CD14-positive monocyte (primary cell): ENCODE results near the gene TYMP. TPM values are rescaled to one million over a fixed set of nuclear protein-coding genes. Genes with fewer than 3 reads are reported as not detected.

Source experiments
- DNase-seq, 3 donors: peaks; one replicate each; pipeline ENCODE4 v3.0.0-alpha.2; 2011 to 2022
- H2AFZ ChIP-seq: 2 replicates; pipeline ENCODE4 v1.6.0; 2012; ENCODE audit warnings: mild to moderate bottlenecking, low read depth, low read length, inconsistent platforms; ENCODE audit not compliant: insufficient read depth, poor library complexity, severe bottlenecking
- H3K27ac ChIP-seq, 2 donors: 1 replicate in 1 of 2; 2 replicates in 1 of 2; pipeline ENCODE4 v1.5.1; 2012 to 2013; ENCODE audit warnings: low read length in 2 of 2, control low read depth in 1 of 2, inconsistent platforms in 1 of 2, low read depth in 1 of 2, mild to moderate bottlenecking in 1 of 2
- H3K27me3 ChIP-seq, 2 donors: one replicate each; pipeline versions ENCODE4 v1.6.0 to v1.6.1; 2011 to 2013; ENCODE audit warnings: low read length in 2 of 2; ENCODE audit not compliant: control insufficient read depth in 2 of 2, insufficient read depth in 2 of 2
- H3K36me3 ChIP-seq, 2 donors: replicated peaks in 1 of 2; 1 replicate in 1 of 2; 2 replicates in 1 of 2; pipeline versions ENCODE4 v1.5.1 to v1.6.1; 2012 to 2013; ENCODE audit warnings: low read length in 2 of 2, control low read depth in 1 of 2, inconsistent platforms in 1 of 2, mild to moderate bottlenecking in 1 of 2; ENCODE audit not compliant: insufficient read depth in 2 of 2, control insufficient read depth in 1 of 2
- H3K4me1 ChIP-seq, 2 donors: 1 replicate in 1 of 2; 2 replicates in 1 of 2; pipeline versions ENCODE4 v1.5.1 to v1.6.1; 2012 to 2013; ENCODE audit warnings: low read length in 2 of 2, control low read depth in 1 of 2, inconsistent platforms in 1 of 2, mild to moderate bottlenecking in 1 of 2, moderate library complexity in 1 of 2; ENCODE audit not compliant: insufficient read depth in 2 of 2, control insufficient read depth in 1 of 2
- H3K4me2 ChIP-seq: replicated peaks from 2 replicates; pipeline ENCODE3; 2012; ENCODE audit warnings: low read length, moderate library complexity, mild to moderate bottlenecking; ENCODE audit not compliant: poor library complexity, severe bottlenecking; ENCODE audit errors: extremely low read depth
- H3K4me3 ChIP-seq, 3 experiments: fragments of 200-600 bp in 1 of 3; sonication (generic) in 1 of 3; replicated peaks in 1 of 3; 1 replicate in 2 of 3; 2 replicates in 1 of 3; pipeline ENCODE4 v1.5.1; 2011 to 2013; ENCODE audit warnings: low read length in 3 of 3, mild to moderate bottlenecking in 3 of 3, control low read depth in 2 of 3, low read depth in 2 of 3, inconsistent platforms in 1 of 3, moderate library complexity in 1 of 3
- H3K79me2 ChIP-seq: 2 replicates; pipeline ENCODE4 v1.6.0; 2012; ENCODE audit warnings: mild to moderate bottlenecking, control low read depth, inconsistent platforms, low read length, moderate library complexity; ENCODE audit not compliant: insufficient read depth
- H3K9ac ChIP-seq: 2 replicates; pipeline ENCODE4 v1.6.0; 2017; ENCODE audit warnings: low read length, mild to moderate bottlenecking; ENCODE audit not compliant: insufficient read depth, poor library complexity, severe bottlenecking
- H3K9me3 ChIP-seq, 2 donors: replicated peaks in 1 of 2; 1 replicate in 1 of 2; 2 replicates in 1 of 2; pipeline versions ENCODE4 v1.5.1 to v1.6.1; 2012 to 2013; ENCODE audit warnings: low read length in 2 of 2, control low read depth in 1 of 2; ENCODE audit not compliant: control insufficient read depth in 1 of 2, insufficient read depth in 1 of 2
- H4K20me1 ChIP-seq: 2 replicates; pipeline ENCODE4 v1.6.0; 2012; ENCODE audit warnings: mild to moderate bottlenecking, low read length, control low read depth, moderate library complexity; ENCODE audit not compliant: insufficient read depth
- H3K27ac Mint-ChIP-seq, 7 donors: one replicate each; pipeline ENCODE4 v1.8.0; 2020; ENCODE audit warnings: mild to moderate bottlenecking in 7 of 7, mixed read lengths in 7 of 7, moderate library complexity in 6 of 7, inconsistent platforms in 2 of 7
- H3K27me3 Mint-ChIP-seq, 3 donors: one replicate each; pipeline ENCODE4 v1.8.0; 2021 to 2022; ENCODE audit warnings: low read depth in 3 of 3, mild to moderate bottlenecking in 3 of 3, mixed read lengths in 3 of 3, moderate library complexity in 3 of 3, inconsistent platforms in 1 of 3
- H3K36me3 Mint-ChIP-seq, 2 donors: one replicate each; pipeline ENCODE4 v1.8.0; 2020; ENCODE audit warnings: mixed read lengths in 2 of 2, inconsistent platforms in 1 of 2, mild to moderate bottlenecking in 1 of 2
- H3K4me1 Mint-ChIP-seq: one replicate; pipeline ENCODE4 v1.8.0; 2020; ENCODE audit warnings: mild to moderate bottlenecking, mixed read lengths
- H3K4me3 Mint-ChIP-seq, 2 donors: one replicate each; pipeline ENCODE4 v1.8.0; 2020; ENCODE audit warnings: mild to moderate bottlenecking in 2 of 2, mixed read lengths in 2 of 2, moderate library complexity in 1 of 2
- H3K9me3 Mint-ChIP-seq, 7 donors: one replicate each; pipeline ENCODE4 v1.8.0; 2020 to 2022; ENCODE audit warnings: mixed read lengths in 7 of 7, mild to moderate bottlenecking in 6 of 7, moderate library complexity in 6 of 7, inconsistent platforms in 2 of 7
- WGBS: methylation state at CpG from one replicate; pipeline ENCODE4 v1.1.5; 2013; ENCODE audit warnings: missing lambda C conversion rate; ENCODE audit not compliant: insufficient coverage; 5-methylcytosine and 5-hydroxymethylcytosine counted together
- intact Hi-C, 2 donors: fragments of 100-400 bp; cut with micrococcal nuclease; formaldehyde crosslinking; loops; one replicate each; pipeline versions ENCODE4 v1.15.0 to v1.15.1; 2023
- polyA plus RNA-seq, 3 donors: library from polyadenylated mRNA; depleted of rRNA in 1 of 3; unstranded in 2 of 3; stranded (reverse) in 1 of 3; fragments of 300-500 nt in 2 of 3; fragments of >200 nt in 1 of 3; fragmentation: Illumina TruSeq in 2 of 3; gene quantifications; 1 replicate in 2 of 3; 2 replicates in 1 of 3; pipeline ENCODE4 v1.2.3, GENCODE V29; 2012 to 2021
- TF ChIP-seq, protein P1 (sequence below): fragments of 200-600 bp; IDR thresholded peaks from one replicate; pipeline ENCODE4 v1.8.0; 2022; ENCODE audit warnings: antibody characterized with exemption, mild to moderate bottlenecking

Gene TYMP
- polyA plus RNA-seq, 3 donors = 787 to 994 (median 955) TPM

- no peaks in the 10 kb centered on the region for H3K36me3 Mint-ChIP-seq
- no peak for DNase-seq
- Histone ChIP-seq H3K36me3 (no peaks in the 10 kb centered on the region), H3K79me2 (no peaks in the 10 kb centered on the region), H3K9ac (no peak overlapping the region), H3K4me1 (peaks cover 0 to 9% of the 10 kb centered on the region in 2 donors), H3K9me3 (no peaks in the 10 kb centered on the region), H3K4me3 (no peak overlapping the region), H4K20me1 (no peaks in the 10 kb centered on the region), H3K27ac (no peak overlapping the region), H3K4me2 (no peak overlapping the region), H2AFZ (no peak overlapping the region), H3K27me3 (no peaks in the 10 kb centered on the region)
- no peak overlapping the region for H3K27ac Mint-ChIP-seq
- TF ChIP-seq, protein P1, sequence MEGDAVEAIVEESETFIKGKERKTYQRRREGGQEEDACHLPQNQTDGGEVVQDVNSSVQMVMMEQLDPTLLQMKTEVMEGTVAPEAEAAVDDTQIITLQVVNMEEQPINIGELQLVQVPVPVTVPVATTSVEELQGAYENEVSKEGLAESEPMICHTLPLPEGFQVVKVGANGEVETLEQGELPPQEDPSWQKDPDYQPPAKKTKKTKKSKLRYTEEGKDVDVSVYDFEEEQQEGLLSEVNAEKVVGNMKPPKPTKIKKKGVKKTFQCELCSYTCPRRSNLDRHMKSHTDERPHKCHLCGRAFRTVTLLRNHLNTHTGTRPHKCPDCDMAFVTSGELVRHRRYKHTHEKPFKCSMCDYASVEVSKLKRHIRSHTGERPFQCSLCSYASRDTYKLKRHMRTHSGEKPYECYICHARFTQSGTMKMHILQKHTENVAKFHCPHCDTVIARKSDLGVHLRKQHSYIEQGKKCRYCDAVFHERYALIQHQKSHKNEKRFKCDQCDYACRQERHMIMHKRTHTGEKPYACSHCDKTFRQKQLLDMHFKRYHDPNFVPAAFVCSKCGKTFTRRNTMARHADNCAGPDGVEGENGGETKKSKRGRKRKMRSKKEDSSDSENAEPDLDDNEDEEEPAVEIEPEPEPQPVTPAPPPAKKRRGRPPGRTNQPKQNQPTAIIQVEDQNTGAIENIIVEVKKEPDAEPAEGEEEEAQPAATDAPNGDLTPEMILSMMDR = no peak
- peaks cover 8 to 21% (median 11%) of the 10 kb centered on the region in 3 donors for H3K27me3 Mint-ChIP-seq
- no peak overlapping the region for H3K4me3 Mint-ChIP-seq
- H3K9me3 Mint-ChIP-seq = no peaks in the 10 kb centered on the region
- peaks cover 8% of the 10 kb centered on the region for H3K4me1 Mint-ChIP-seq
- WGBS = 87% methylated on average over 21 of the region's 31 CpGs
- intact Hi-C loops = loop anchor here in 1 of 2 donors (10.0 kb wide), 1 partner anchor 135 kb away; no protein-coding TSS in a partner anchor
Observed at GRCh38 chr22:50489363-50490243, 40.2 kb downstream of the TYMP start.

GRCh38 chr22:50488886-50489285 lies 40.9 kb downstream of the TYMP start:
- Mint-ChIP-seq H3K27me3 (peaks cover 8 to 22% (median 10%) of the 10 kb centered on the region in 3 donors), H3K9me3 (no peaks in the 10 kb centered on the region), H3K36me3 (no peaks in the 10 kb centered on the region), H3K4me3 (no peak overlapping the region), H3K4me1 (peaks cover 8% of the 10 kb centered on the region), H3K27ac (peak overlapping the region in 1 of 7 donors; percentile 15)
- H3K27me3 ChIP-seq = no peaks in the 10 kb centered on the region
- H3K27ac ChIP-seq = no peak overlapping the region
- DNase-seq = no peak
- no peaks in the 10 kb centered on the region for H3K9me3 ChIP-seq
- TF ChIP-seq, protein P1 = no peak
- H3K79me2 ChIP-seq = no peaks in the 10 kb centered on the region
- H3K4me3 ChIP-seq = no peak overlapping the region
- intact Hi-C loops = no loop called here
- H4K20me1 ChIP-seq = no peaks in the 10 kb centered on the region
- 94% methylated on average over 19 of the region's 19 CpGs for WGBS
- no peak overlapping the region for H2AFZ ChIP-seq
- no peak overlapping the region for H3K9ac ChIP-seq
- no peak overlapping the region for H3K4me2 ChIP-seq
- peaks cover 0 to 9% of the 10 kb centered on the region in 2 donors for H3K4me1 ChIP-seq
- no peaks in the 10 kb centered on the region for H3K36me3 ChIP-seq
